Sigmoid colon (tissue), 7 donors: ENCODE measurements around the gene CD9. TPM values are rescaled to one million over a fixed set of nuclear protein-coding genes. Genes with fewer than 3 reads are reported as not detected.
"Not testable (repeated sequence)": the region's sequence is repeated elsewhere in the genome, so short reads cannot be mapped to it uniquely, and the experiment has no call there.

Experiments
- DNase-seq: peaks from one replicate; pipeline ENCODE4 v3.0.0-alpha.2; 2019
- H3K27ac ChIP-seq, 4 donors: fragments of 200-600 bp; sonication (generic); one replicate each; pipeline ENCODE4 v1.5.1; 2016 to 2019; ENCODE audit warnings: mild to moderate bottlenecking in 1 of 4
- H3K27me3 ChIP-seq, 3 donors: fragments of 200-600 bp; sonication (generic); one replicate each; pipeline ENCODE4 v1.5.1; 2019; ENCODE audit warnings: mild to moderate bottlenecking in 1 of 3
- H3K36me3 ChIP-seq, 4 donors: fragments of 200-600 bp; sonication (generic); one replicate each; pipeline ENCODE4 v1.5.1; 2016 to 2019
- H3K4me1 ChIP-seq, 4 donors: fragments of 200-600 bp; sonication (generic); one replicate each; pipeline ENCODE4 v1.5.1; 2017 to 2019
- H3K4me3 ChIP-seq, 4 donors: fragments of 200-600 bp; sonication (generic); one replicate each; pipeline ENCODE4 v1.5.1; 2017 to 2019; ENCODE audit warnings: mild to moderate bottlenecking in 2 of 4, moderate library complexity in 1 of 4
- H3K9me3 ChIP-seq, 4 donors: fragments of 200-600 bp in 3 of 4; sonication (generic) in 3 of 4; one replicate each; pipeline versions ENCODE4 v1.5.1 to v1.6.1; 2013 to 2019
- EP300 ChIP-seq, 4 donors: sonication (generic); formaldehyde crosslinking; IDR thresholded peaks; one replicate each; pipeline ENCODE4 v1.6.1; 2017; ENCODE audit warnings: antibody characterized with exemption in 4 of 4
- POLR2A ChIP-seq, 2 donors: fragments of 450-650 bp; IDR thresholded peaks; one replicate each; pipeline ENCODE4 v1.6.1; 2016; ENCODE audit warnings: antibody characterized with exemption in 2 of 2, mild to moderate bottlenecking in 2 of 2, moderate library complexity in 2 of 2
- POLR2AphosphoS5 ChIP-seq, 4 donors: sonication (generic); formaldehyde crosslinking; IDR thresholded peaks; one replicate each; pipeline ENCODE4 v1.6.1; 2017; ENCODE audit warnings: antibody characterized with exemption in 4 of 4
- WGBS, 2 donors: extraction: QIAGEN DNeasy Blood & Tissue Kit; methylation state at CpG; one replicate each; pipeline ENCODE4 v1.1.7; 2013; 5-methylcytosine and 5-hydroxymethylcytosine counted together
- intact Hi-C: fragments of 100-400 bp; cut with DNase I; formaldehyde crosslinking; loops from one replicate; pipeline ENCODE4 v1.15.1; 2023
- polyA plus RNA-seq, 3 donors: library from polyadenylated mRNA; stranded (reverse); fragments of 200-250 nt; gene quantifications; one replicate each; pipeline ENCODE4 v1.2.3, GENCODE V29; 2013
- total RNA-seq, 4 donors: library from RNA; depleted of rRNA; stranded (reverse); fragments of >200 nt; gene quantifications; one replicate each; pipeline ENCODE4 v1.1.0, GENCODE V29; 2016
- TF ChIP-seq, protein P1 (sequence below), 4 experiments: fragments of 450-650 bp in 3 of 4; fragments of 200-600 bp in 1 of 4; IDR thresholded peaks; one replicate each; pipeline ENCODE4 v1.5.1; 2016 to 2019; ENCODE audit warnings: antibody characterized with exemption in 4 of 4, mild to moderate bottlenecking in 3 of 4, moderate library complexity in 2 of 4
- donor health status: healthy with polysubstance abuse.
- donor health status: Bipolar disorder and iron deficiency.
- donor health status: healthy.

CD9 gene
- total and polyA plus RNA-seq, 7 donors: 180 to 548 (median 335) TPM

DNA sequence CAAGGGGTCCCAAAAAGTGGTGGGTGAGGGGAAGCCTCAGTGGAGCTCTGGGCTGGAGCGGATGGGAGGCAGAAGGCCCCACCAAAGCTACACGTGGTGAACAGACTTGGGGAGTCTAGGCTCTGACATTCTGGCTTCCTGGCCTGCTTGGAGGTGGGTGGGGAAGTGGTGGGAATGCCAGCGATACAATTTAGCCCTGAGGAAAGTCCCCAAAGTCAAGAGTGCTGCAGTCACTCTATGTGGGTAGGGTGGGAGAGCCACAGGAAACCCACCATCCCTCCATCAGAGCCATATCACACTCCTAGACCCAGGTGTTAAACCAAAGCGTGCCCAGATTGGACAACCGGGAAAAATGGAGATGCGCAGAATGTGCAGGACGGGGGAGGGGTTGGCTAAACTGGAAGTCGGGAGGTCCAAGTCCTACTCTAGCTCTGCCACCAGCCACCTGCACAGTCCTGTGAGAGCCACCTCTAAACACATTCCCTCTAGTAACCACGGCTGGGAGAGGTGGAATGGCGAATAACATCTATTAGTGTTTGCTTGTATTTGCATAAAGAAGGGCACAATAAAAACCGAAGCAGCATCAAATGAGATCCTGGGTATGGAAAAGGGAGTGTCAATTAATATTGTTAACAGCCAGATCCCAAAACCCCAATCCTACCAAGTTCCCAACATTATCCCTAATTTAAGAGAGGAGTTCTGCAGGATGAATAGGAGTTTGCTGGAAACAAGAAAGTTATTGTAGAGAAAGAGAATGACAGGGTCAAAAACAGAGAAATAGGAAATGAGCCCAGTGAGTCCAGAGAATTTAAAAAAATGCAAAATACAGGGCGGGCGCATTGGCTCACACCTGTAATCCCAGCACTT is 14.0 kb upstream of the CD9 start:
- DNase-seq: no peak
- H3K27me3 ChIP-seq: no peaks in the 10 kb centered on the region
- H3K4me3 ChIP-seq: no peak overlapping the region
- peak overlapping the region; percentile 11 to 69 (median 58) for H3K27ac ChIP-seq
- intact Hi-C loops: no loop called here
- WGBS, 2 donors: 80 to 84% methylated on average over 13 of the region's 13 CpGs
- no peaks in the 10 kb centered on the region for H3K36me3 ChIP-seq
- peaks cover 0 to 56% (median 38%) of the 10 kb centered on the region in 4 donors for H3K4me1 ChIP-seq
- H3K9me3 ChIP-seq: no peaks in the 10 kb centered on the region
- TF ChIP-seq, protein P1, sequence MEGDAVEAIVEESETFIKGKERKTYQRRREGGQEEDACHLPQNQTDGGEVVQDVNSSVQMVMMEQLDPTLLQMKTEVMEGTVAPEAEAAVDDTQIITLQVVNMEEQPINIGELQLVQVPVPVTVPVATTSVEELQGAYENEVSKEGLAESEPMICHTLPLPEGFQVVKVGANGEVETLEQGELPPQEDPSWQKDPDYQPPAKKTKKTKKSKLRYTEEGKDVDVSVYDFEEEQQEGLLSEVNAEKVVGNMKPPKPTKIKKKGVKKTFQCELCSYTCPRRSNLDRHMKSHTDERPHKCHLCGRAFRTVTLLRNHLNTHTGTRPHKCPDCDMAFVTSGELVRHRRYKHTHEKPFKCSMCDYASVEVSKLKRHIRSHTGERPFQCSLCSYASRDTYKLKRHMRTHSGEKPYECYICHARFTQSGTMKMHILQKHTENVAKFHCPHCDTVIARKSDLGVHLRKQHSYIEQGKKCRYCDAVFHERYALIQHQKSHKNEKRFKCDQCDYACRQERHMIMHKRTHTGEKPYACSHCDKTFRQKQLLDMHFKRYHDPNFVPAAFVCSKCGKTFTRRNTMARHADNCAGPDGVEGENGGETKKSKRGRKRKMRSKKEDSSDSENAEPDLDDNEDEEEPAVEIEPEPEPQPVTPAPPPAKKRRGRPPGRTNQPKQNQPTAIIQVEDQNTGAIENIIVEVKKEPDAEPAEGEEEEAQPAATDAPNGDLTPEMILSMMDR (IDR thresholded peaks at IDR 0.05): no peak
- TF ChIP-seq POLR2A (IDR thresholded peaks at IDR 0.05) (no peak), EP300 (IDR thresholded peaks at IDR 0.05) (no peak), POLR2AphosphoS5 (IDR thresholded peaks at IDR 0.05) (no peak)

DNA sequence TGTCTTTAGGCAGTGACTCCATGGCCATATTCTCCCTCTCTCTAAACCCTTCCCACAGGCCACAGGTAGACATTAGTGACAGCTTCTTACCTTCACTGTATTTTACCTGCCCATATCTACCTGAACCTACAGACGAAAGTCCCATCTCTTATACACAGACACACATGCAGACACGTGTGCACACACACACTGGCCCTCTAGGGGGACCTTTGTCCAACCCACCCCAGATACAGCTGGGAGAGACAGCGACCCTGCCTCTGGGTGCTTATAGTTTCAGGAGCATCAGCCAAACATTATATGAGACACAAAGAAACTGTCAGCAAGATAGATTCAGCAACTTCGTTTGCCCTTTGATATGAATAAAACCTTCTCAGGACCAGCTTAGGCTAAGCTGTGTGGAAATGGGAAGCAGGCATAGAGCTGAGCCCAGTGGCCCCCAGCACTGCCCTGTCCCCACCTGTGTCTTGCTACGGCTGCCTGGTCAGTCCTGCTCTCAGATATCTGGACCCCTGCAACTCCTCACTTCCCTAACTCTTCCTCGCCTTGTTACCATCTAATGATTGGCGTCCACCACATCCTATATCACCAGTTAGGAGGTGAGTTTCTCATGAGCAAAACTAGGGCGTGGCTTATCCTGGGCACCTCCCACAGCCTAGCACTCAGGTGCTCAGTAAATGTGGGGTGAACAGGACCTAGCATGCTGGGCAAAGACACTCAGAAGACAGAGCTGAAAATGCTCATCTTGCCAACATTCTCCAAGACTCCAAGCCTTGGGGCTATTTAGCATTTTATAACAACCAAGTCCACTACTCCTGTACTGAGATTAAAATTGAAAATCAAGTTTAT is 12.0 kb upstream of the CD9 start:
- intact Hi-C loops: no loop called here
- H3K36me3 ChIP-seq: no peaks in the 10 kb centered on the region
- WGBS, 2 donors: 82 to 84% methylated on average over 8 of the region's 8 CpGs
- H3K4me1 ChIP-seq: peaks cover 0 to 39% (median 20%) of the 10 kb centered on the region in 4 donors
- no peaks in the 10 kb centered on the region for H3K27me3 ChIP-seq
- peak overlapping the region in 2 of 4 donors; percentile 69 for H3K27ac ChIP-seq
- DNase-seq: no peak
- H3K4me3 ChIP-seq: no peak overlapping the region
- TF ChIP-seq POLR2AphosphoS5 (IDR thresholded peaks at IDR 0.05) (no peak), EP300 (IDR thresholded peaks at IDR 0.05) (no peak), POLR2A (IDR thresholded peaks at IDR 0.05) (no peak)
- TF ChIP-seq, protein P1 (IDR thresholded peaks at IDR 0.05): no peak
- no peaks in the 10 kb centered on the region for H3K9me3 ChIP-seq

DNA sequence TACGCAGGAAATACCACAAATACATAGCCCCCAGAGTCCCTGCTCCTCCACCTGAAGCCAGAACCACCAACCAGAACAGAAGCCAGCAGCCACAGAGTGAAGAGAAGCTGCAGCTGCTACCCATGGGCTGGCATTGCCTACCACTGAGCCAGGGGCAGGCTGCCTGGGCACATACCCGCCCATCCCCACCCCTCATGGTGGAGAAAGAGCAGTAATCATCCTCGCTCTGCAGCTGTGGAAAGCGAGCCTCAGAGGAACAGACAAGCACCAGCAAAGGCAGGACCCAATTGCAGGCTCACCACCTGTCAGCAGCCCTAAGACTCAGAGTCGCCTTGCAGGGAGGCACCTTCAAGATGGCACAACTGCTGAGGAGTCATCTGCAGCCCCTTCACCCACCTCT is 11.2 kb upstream of the CD9 start:
- Histone ChIP-seq H3K4me3 (no peak overlapping the region), H3K27ac (no peak overlapping the region), H3K4me1 (peaks cover 0 to 30% (median 11%) of the 10 kb centered on the region in 4 donors), H3K9me3 (no peaks in the 10 kb centered on the region), H3K27me3 (no peaks in the 10 kb centered on the region), H3K36me3 (no peaks in the 10 kb centered on the region)
- WGBS, 2 donors: 59 to 70% methylated on average over 5 of the region's 5 CpGs
- intact Hi-C loops: no loop called here
- TF ChIP-seq POLR2AphosphoS5 (IDR thresholded peaks at IDR 0.05): no peak
- TF ChIP-seq, protein P1 (IDR thresholded peaks at IDR 0.05): no peak
- TF ChIP-seq POLR2A (IDR thresholded peaks at IDR 0.05): no peak
- DNase-seq: no peak

DNA sequence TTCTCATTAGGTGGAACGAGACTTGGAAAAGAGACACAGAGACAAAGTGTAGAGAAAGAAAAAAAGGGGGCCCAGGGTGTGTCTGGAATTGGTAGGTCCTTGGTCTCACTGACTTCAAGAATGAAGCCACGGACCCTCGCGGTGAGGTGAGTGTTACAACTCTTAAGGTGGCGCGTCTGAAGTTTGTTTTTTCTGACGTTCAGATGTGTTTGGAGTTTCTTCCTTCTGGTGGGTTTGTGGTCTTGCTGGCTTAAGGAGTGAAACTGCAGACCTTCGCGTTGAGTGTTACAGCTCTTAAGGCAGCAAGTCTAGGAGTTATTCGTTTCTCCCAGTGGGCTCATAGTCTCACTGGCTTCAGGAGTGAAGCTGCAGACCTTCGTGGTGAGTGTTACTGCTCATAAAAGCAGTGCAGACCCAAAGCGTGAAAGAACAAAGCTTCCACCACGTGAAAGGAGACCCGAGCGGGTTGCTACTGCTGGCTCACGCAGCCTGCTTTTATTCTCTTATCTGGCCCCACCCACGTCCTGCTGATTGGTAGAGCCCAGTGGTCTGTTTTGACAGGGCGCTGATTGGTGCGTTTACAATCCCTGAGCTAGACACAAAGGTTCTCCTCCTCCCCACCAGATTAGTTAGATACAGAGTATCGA is 10.1 kb upstream of the CD9 start:
- 66 to 83% methylated on average over 20 of the region's 20 CpGs for whole genome bisulfite sequencing, 2 donors
- DNase-seq, H3K27ac ChIP-seq, intact Hi-C loops, H3K36me3 ChIP-seq, H3K4me3 ChIP-seq, H3K27me3 ChIP-seq, H3K9me3 ChIP-seq: not testable (repeated sequence)
- H3K4me1 ChIP-seq: peaks cover 0 to 26% (median 8%) of the 10 kb centered on the region in 4 donors

DNA sequence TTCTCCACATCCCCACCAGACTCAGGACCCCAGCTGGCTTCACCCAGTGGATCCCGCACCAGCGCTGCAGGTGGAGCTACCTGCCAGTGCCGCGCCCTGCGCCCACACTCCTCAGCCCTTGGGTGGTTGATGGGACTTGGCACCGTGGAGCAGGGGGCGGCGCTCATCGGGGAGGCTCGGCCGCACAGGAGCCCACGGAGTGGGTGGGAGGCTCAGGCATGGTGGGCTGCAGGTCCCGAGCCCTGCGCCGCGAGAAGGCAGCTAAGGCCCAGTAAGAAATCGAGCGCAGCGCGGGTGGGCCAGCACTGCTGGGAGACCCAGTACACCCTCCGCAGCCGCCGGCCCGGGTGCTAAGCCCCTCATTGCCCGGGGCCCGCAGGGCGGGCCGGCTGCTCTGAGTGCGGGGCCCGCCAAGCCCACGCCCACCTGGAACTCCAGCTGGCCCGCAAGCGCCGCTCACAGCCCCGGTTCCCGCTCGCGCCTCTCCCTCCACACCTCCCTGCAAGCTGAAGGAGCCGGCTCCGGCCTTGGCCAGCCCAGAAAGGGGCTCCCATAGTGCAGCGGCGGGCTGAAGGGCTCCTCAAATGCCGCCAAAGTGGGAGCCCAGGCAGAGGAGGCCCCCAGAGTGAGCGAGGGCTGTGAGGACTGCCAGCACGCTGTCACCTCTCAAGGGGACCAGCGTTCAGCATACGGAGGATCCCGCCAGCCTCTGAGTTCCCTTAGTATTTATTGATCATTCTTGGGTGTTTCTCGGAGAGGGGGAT is 9.3 kb upstream of the CD9 start:
- H3K9me3 ChIP-seq, H3K27me3 ChIP-seq, H3K27ac ChIP-seq, H3K4me3 ChIP-seq, intact Hi-C loops, DNase-seq, H3K36me3 ChIP-seq: not testable (repeated sequence)
- WGBS, 2 donors: 94 to 95% methylated on average over 49 of the region's 49 CpGs
- H3K4me1 ChIP-seq: peaks cover 0 to 19% (median 10%) of the 10 kb centered on the region in 4 donors
